SK-N-SH (cell line): Measurements from ENCODE around the gene GATAD2A. TPM values are rescaled to one million over a fixed set of nuclear protein-coding genes. Genes with fewer than 3 reads are reported as not detected.

Experiments used
- CTCF ChIA-PET: fragments of 300-600, 350-600 bp; formaldehyde crosslinking; extraction: SDS; loops from one replicate; lab custom pipeline; 2021; lab: Yijun Ruan, JAX
- POLR2A ChIA-PET: fragments of 350-600 bp; sonication (Branson Sonifier 250); formaldehyde crosslinking; extraction: SDS; loops from one replicate; lab custom pipeline; 2020; ENCODE audit warnings: antibody characterized with exemption, inconsistent platforms; lab: Yijun Ruan, JAX
- DNase-seq: peaks from one replicate; pipeline ENCODE4 v3.0.0; 2012
- H2AFZ ChIP-seq: fragments of 200-600 bp; sonication (generic); 2 replicates; pipeline ENCODE4 v1.8.1; 2016; ENCODE audit warnings: antibody characterized with exemption, mild to moderate bottlenecking, low read depth
- H3F3A ChIP-seq: fragments of 200-600 bp; sonication (generic); replicated peaks from 2 replicates; pipeline ENCODE3; 2016; ENCODE audit warnings: antibody characterized with exemption, mild to moderate bottlenecking; ENCODE audit not compliant: insufficient read depth
- H3K27ac ChIP-seq, 2 experiments: fragments of 200-500 bp in 1 of 2; fragments of 200-600 bp in 1 of 2; sonication (Bioruptor generic) in 1 of 2; sonication (generic), shearing (Covaris generic) in 1 of 2; 2 replicates each; pipeline versions ENCODE4 v1.5.1 to v1.6.1; 2014 to 2016; ENCODE audit warnings: low read depth in 2 of 2, inconsistent platforms in 1 of 2, low read length in 1 of 2, mild to moderate bottlenecking in 1 of 2, mixed read lengths in 1 of 2
- H3K27me3 ChIP-seq: fragments of 200-600 bp; sonication (generic), shearing (Covaris generic); 2 replicates; pipeline ENCODE4 v1.6.1; 2016; ENCODE audit warnings: mixed run types; ENCODE audit not compliant: insufficient read depth
- H3K36me3 ChIP-seq, 2 experiments: fragments of 200-500 bp in 1 of 2; fragments of 200-600 bp in 1 of 2; sonication (Bioruptor generic) in 1 of 2; sonication (generic) in 1 of 2; replicated peaks in 1 of 2; 2 replicates each; pipeline versions ENCODE3 to v1.5.1; 2014 to 2016; ENCODE audit warnings: low read length in 1 of 2, mild to moderate bottlenecking in 1 of 2; ENCODE audit not compliant: insufficient read depth in 2 of 2, control insufficient read depth in 1 of 2
- H3K4me1 ChIP-seq, 2 experiments: fragments of 200-500 bp in 1 of 2; fragments of 200-600 bp in 1 of 2; sonication (Bioruptor generic) in 1 of 2; sonication (generic), shearing (Covaris generic) in 1 of 2; 2 replicates each; pipeline versions ENCODE4 v1.5.1 to v1.6.1; 2014 to 2016; ENCODE audit warnings: low read depth in 1 of 2, low read length in 1 of 2, mixed run types in 1 of 2; ENCODE audit not compliant: insufficient read depth in 2 of 2, control insufficient read depth in 1 of 2
- H3K4me2 ChIP-seq: fragments of 200-600 bp; sonication (generic), shearing (Covaris generic); 2 replicates; pipeline ENCODE4 v1.6.1; 2017; ENCODE audit warnings: mixed run types
- H3K4me3 ChIP-seq, 2 experiments: fragments of 200-500 bp in 1 of 2; fragments of 200-600 bp in 1 of 2; sonication (Bioruptor generic) in 1 of 2; sonication (generic), shearing (Covaris generic) in 1 of 2; 2 replicates each; pipeline versions ENCODE4 v1.5.1 to v1.8.1; 2014 to 2016; ENCODE audit warnings: low read depth in 2 of 2, inconsistent platforms in 1 of 2, low read length in 1 of 2, mild to moderate bottlenecking in 1 of 2, mixed read lengths in 1 of 2, moderate library complexity in 1 of 2
- H3K79me2 ChIP-seq: fragments of 200-600 bp; sonication (generic); 2 replicates; pipeline ENCODE4 v1.8.1; 2017; ENCODE audit warnings: mild to moderate bottlenecking; ENCODE audit not compliant: insufficient read depth
- H3K9ac ChIP-seq: fragments of 200-600 bp; sonication (generic); 2 replicates; pipeline ENCODE4 v1.6.1; 2017; ENCODE audit warnings: mixed run types
- H3K9me2 ChIP-seq: fragments of 200-600 bp; sonication (generic); 2 replicates; pipeline ENCODE4 v1.6.1; 2017; ENCODE audit warnings: mixed run types
- H3K9me3 ChIP-seq: fragments of 200-600 bp; sonication (generic); 2 replicates; pipeline ENCODE4 v1.6.1; 2017; ENCODE audit warnings: mixed run types, mild to moderate bottlenecking, moderate library complexity
- H4K20me1 ChIP-seq: fragments of 200-600 bp; sonication (generic); 2 replicates; pipeline ENCODE4 v1.6.1; 2017; ENCODE audit warnings: mild to moderate bottlenecking, mixed run types; ENCODE audit not compliant: insufficient read depth
- CHD2 ChIP-seq: fragments of 150-350 bp; IDR thresholded peaks from 2 replicates; pipeline ENCODE4 v1.6.1; 2018; ENCODE audit warnings: low read length; ENCODE audit not compliant: partially characterized antibody
- EZH2phosphoT487 ChIP-seq: fragments of 200-600 bp; sonication (generic); IDR thresholded peaks from 2 replicates; pipeline ENCODE4 v1.6.1; 2017; ENCODE audit warnings: low read depth, mixed run types, mild to moderate bottlenecking, antibody characterized with exemption, moderate library complexity, borderline replicate concordance
- FOXJ3 ChIP-seq: sonication (generic); formaldehyde crosslinking; IDR thresholded peaks from 2 replicates; pipeline ENCODE4 v1.5.1; 2020; ENCODE audit warnings: mild to moderate bottlenecking, missing genetic modification reagents
- IRF3 ChIP-seq: fragments of 150-350 bp; IDR thresholded peaks from 2 replicates; pipeline ENCODE4 v1.6.1; 2016; ENCODE audit warnings: mild to moderate bottlenecking, low read depth, low read length
- JUND ChIP-seq: IDR thresholded peaks from 2 replicates; pipeline ENCODE4 v1.4.0; 2012
- MAX ChIP-seq: IDR thresholded peaks from 2 replicates; pipeline ENCODE4 v1.4.0; 2012; ENCODE audit warnings: low read depth
- NFIC ChIP-seq: IDR thresholded peaks from 2 replicates; pipeline ENCODE4 v1.4.0; 2012; ENCODE audit warnings: borderline replicate concordance
- POLR2AphosphoS5 ChIP-seq: IDR thresholded peaks from 2 replicates; pipeline ENCODE4 v1.6.1; 2012; ENCODE audit warnings: low read depth, low read length
- RCOR1 ChIP-seq: fragments of 150-350 bp; IDR thresholded peaks from 2 replicates; pipeline ENCODE4 v1.6.1; 2017; ENCODE audit warnings: antibody characterized with exemption, low read length
- REST ChIP-seq: IDR thresholded peaks from 2 replicates; pipeline ENCODE4 v1.6.1; 2012; ENCODE audit warnings: mild to moderate bottlenecking, low read depth, low read length, moderate library complexity
- RFX5 ChIP-seq: IDR thresholded peaks from 2 replicates; pipeline ENCODE4 v1.6.1; 2012; ENCODE audit warnings: mild to moderate bottlenecking, improper control_type of control experiment, low read length
- SMC3 ChIP-seq: IDR thresholded peaks from 2 replicates; pipeline ENCODE4 v1.6.1; 2012; ENCODE audit warnings: low read depth, low read length, improper control_type of control experiment
- TCF12 ChIP-seq: IDR thresholded peaks from 2 replicates; pipeline ENCODE4 v1.4.0; 2012
- TEAD4 ChIP-seq: IDR thresholded peaks from 2 replicates; pipeline ENCODE4 v1.4.0; 2012; ENCODE audit warnings: mild to moderate bottlenecking, borderline replicate concordance; ENCODE audit not compliant: insufficient read depth
- USF2 ChIP-seq: fragments of 150-350 bp; IDR thresholded peaks from 2 replicates; pipeline ENCODE4 v1.6.1; 2017; ENCODE audit warnings: antibody characterized with exemption, low read length, low read depth, borderline replicate concordance
- YY1 ChIP-seq: IDR thresholded peaks from 2 replicates; pipeline ENCODE4 v1.4.0; 2012; ENCODE audit warnings: low read depth, mild to moderate bottlenecking
- WGBS: methylation state at CpG from one replicate; pipeline ENCODE4 v1.1.6; 2017; ENCODE audit warnings: low lambda C conversion rate; 5-methylcytosine and 5-hydroxymethylcytosine counted together
- polyA plus RNA-seq, 3 experiments: library from polyadenylated mRNA; depleted of rRNA; stranded (reverse); fragments of >200 nt; gene quantifications; 2 replicates each; pipeline ENCODE4 v1.2.3, GENCODE V29; 2012

GATAD2A gene
- polyA plus RNA-seq, 1 of the 3 experiments (the other 2 are of a cell fraction), result 36.6 TPM

GRCh38 chr19:19500975-19501644 is 95.6 kb downstream of the GATAD2A start (continued):
- TF ChIP-seq TCF12 (no peak), TEAD4 (no peak), CHD2 (no peak), RFX5 (no peak), NFIC (no peak), USF2 (no peak)

- peaks cover 6 to 67% of the 10 kb centered on the region in 2 experiments for H3K36me3 ChIP-seq
- no peaks in the 10 kb centered on the region for H3K9me2 ChIP-seq
- POLR2A ChIA-PET, result no interaction called here
Measured at GRCh38 chr19:19501798-19502197, 96.3 kb downstream of the GATAD2A start.

More at GRCh38 chr19:19501798-19502197, 96.3 kb downstream of the GATAD2A start:
- Histone ChIP-seq H3K27me3 (no peaks in the 10 kb centered on the region), H3K27ac (no peak overlapping the region), H3K9ac (no peak overlapping the region), H2AFZ (no peak overlapping the region), H3K4me1 (no peaks in the 10 kb centered on the region), H3F3A (no peaks in the 10 kb centered on the region), H4K20me1 (no peaks in the 10 kb centered on the region), H3K79me2 (no peaks in the 10 kb centered on the region), H3K9me3 (no peaks in the 10 kb centered on the region), H3K4me3 (no peak overlapping the region), H3K4me2 (no peak overlapping the region)
- 97% methylated on average over 26 of the region's 26 CpGs for WGBS
- no peak for DNase-seq
- no peak for TF ChIP-seq IRF3
- no peak for TF ChIP-seq YY1
- no peak for TF ChIP-seq FOXJ3 (CRISPR knock-in tag)
- no peak for TF ChIP-seq RCOR1
- TF ChIP-seq REST, result no peak
- no peak for TF ChIP-seq JUND
- no peak for TF ChIP-seq EZH2phosphoT487
- no peak for TF ChIP-seq TCF12
- no peak for TF ChIP-seq SMC3
- no peak for TF ChIP-seq TEAD4
- TF ChIP-seq NFIC, result no peak
- no peak for TF ChIP-seq MAX
- TF ChIP-seq POLR2AphosphoS5, result no peak
- TF ChIP-seq, all 33 proteins: peak for 0
- CTCF ChIA-PET, result interaction anchor here (1.0 kb wide), 1 partner anchor 12 kb away, joined by 4 read pairs; no protein-coding TSS in a partner anchor
